Panc1 (cell line): ENCODE measurements around the gene TCHHL1. TPM values are rescaled to one million over a fixed set of nuclear protein-coding genes. Genes with fewer than 3 reads are reported as not detected.

Source experiments
- ATAC-seq: fragments of 200-7000 bp; cut with Tn5 transposase; 2 replicates; pipeline ENCODE4 v1.9.1; 2020; ENCODE audit warnings: mild to moderate bottlenecking, moderate library complexity
- BruUV-seq: library from RNA; stranded (reverse); fragments of 400-500 nt; replicated peaks from 2 replicates; lab custom pipeline; 2021; lab: Mats Ljungman, UMichigan
- CTCF ChIA-PET: fragments of 300-600 bp; sonication (Branson Sonifier 250); formaldehyde crosslinking; loops from one replicate; lab custom pipeline; 2022; ENCODE audit warnings: antibody characterized with exemption; lab: Charles Lee
- POLR2A ChIA-PET: fragments of 300-600 bp; sonication (Branson Sonifier 250); formaldehyde crosslinking; loops from one replicate; lab custom pipeline; 2022; ENCODE audit warnings: antibody characterized with exemption; lab: Charles Lee
- DNase-seq: peaks from one replicate; pipeline ENCODE4 v3.0.0-alpha.2; 2010; ENCODE audit warnings: low read depth, low spot score
- H3K27ac ChIP-seq: 2 replicates; pipeline ENCODE4 v1.5.1; 2011; ENCODE audit warnings: mild to moderate bottlenecking, low read length, inconsistent platforms
- H3K27me3 ChIP-seq: fragments of 200-500 bp; sonication (Bioruptor generic); 2 replicates; pipeline ENCODE4 v1.6.0; 2014; ENCODE audit warnings: low read length, inconsistent platforms; ENCODE audit not compliant: control insufficient read depth, insufficient read depth
- H3K36me3 ChIP-seq: fragments of 200-500 bp; sonication (Bioruptor generic); 2 replicates; pipeline ENCODE4 v1.5.1; 2014; ENCODE audit warnings: inconsistent platforms, mild to moderate bottlenecking, low read length, moderate library complexity; ENCODE audit not compliant: control insufficient read depth, insufficient read depth
- H3K4me1 ChIP-seq: 2 replicates; pipeline ENCODE4 v1.5.1; 2011; ENCODE audit warnings: inconsistent platforms, mild to moderate bottlenecking, low read length, moderate library complexity; ENCODE audit not compliant: control insufficient read depth, insufficient read depth
- H3K4me3 ChIP-seq, 2 experiments: 2 replicates each; pipeline ENCODE4 v1.5.1; 2011 to 2012; ENCODE audit warnings: low read depth in 2 of 2, low read length in 2 of 2, mild to moderate bottlenecking in 2 of 2, inconsistent platforms in 1 of 2, moderate library complexity in 1 of 2
- H3K9me3 ChIP-seq: fragments of 200-500 bp; sonication (Bioruptor generic); 2 replicates; pipeline ENCODE4 v1.5.1; 2014; ENCODE audit warnings: low read depth, mild to moderate bottlenecking, inconsistent platforms, low read length, moderate library complexity; ENCODE audit not compliant: control insufficient read depth, insufficient read depth
- CTCF ChIP-seq: fragments of 450-650 bp; IDR thresholded peaks from 2 replicates; pipeline ENCODE4 v1.5.1; 2017; ENCODE audit warnings: mild to moderate bottlenecking
- POLR2AphosphoS5 ChIP-seq: IDR thresholded peaks from 2 replicates; pipeline ENCODE4 v1.6.1; 2012; ENCODE audit warnings: mild to moderate bottlenecking, low read depth, low read length, moderate library complexity
- REST ChIP-seq, 2 experiments: IDR thresholded peaks; 2 replicates each; pipeline ENCODE4 v1.6.1; 2011 to 2012; ENCODE audit warnings: low read depth in 2 of 2, control low read depth in 1 of 2, low read length in 1 of 2, mild to moderate bottlenecking in 1 of 2, moderate library complexity in 1 of 2; ENCODE audit not compliant: insufficient read depth in 1 of 2
- SIN3A ChIP-seq: IDR thresholded peaks from 2 replicates; pipeline ENCODE4 v1.6.1; 2012; ENCODE audit warnings: low read depth, mild to moderate bottlenecking, low read length, moderate library complexity, borderline replicate concordance; ENCODE audit not compliant: insufficient read depth
- TCF7L2 ChIP-seq: IDR thresholded peaks from 2 replicates; pipeline ENCODE4 v1.6.1; 2011; ENCODE audit warnings: mild to moderate bottlenecking, low read depth, low read length, inconsistent platforms
- in situ Hi-C: cut with HindIII; loops from 2 replicates; pipeline ENCODE4 v1.10.0; 2016; ENCODE audit warnings: low sequenced_read_pairs, low pct_unique_long_range_greater_than_20kb
- intact Hi-C: fragments of 100-400 bp; cut with micrococcal nuclease; formaldehyde crosslinking; loops from one replicate; pipeline ENCODE4 v1.10.0; 2022; ENCODE audit not compliant: unreplicated experiment
- total RNA-seq: library from RNA; stranded (reverse); gene quantifications from one replicate; pipeline ENCODE4 v1.2.1, GENCODE V29; 2021; ENCODE audit not compliant: unreplicated experiment

Gene TCHHL1
- total RNA-seq, 1 experiment from 2014 or later, result not detected

- Histone ChIP-seq H3K27me3 (no peaks in the 10 kb centered on the region), H3K9me3 (no peaks in the 10 kb centered on the region), H3K4me1 (peaks cover 10% of the 10 kb centered on the region), H3K36me3 (peaks cover 7% of the 10 kb centered on the region; the same call in 1 of the 2 replicates), H3K27ac (no peak overlapping the region), H3K4me3 (no peak overlapping the region)
- intact Hi-C loops, result no loop called here
- ChIA-PET POLR2A (no interaction called here), CTCF (no interaction called here)
- BruUV-seq, result no TSS peak
- in situ Hi-C loops, result no loop called here
- ATAC-seq, result no peak
- no peak for TF ChIP-seq TCF7L2
- TF ChIP-seq REST (IDR thresholded peaks at IDR 0.05; ENCODE audit: insufficient read depth in 1 of 2, low read depth in 2 of 2, low read length in 1 of 2), result no peak
- no peak for TF ChIP-seq POLR2AphosphoS5
- TF ChIP-seq CTCF, result no peak
- TF ChIP-seq SIN3A, result no peak
- no peak for DNase-seq
Measured at GRCh38 chr1:152039886-152040285, 49.0 kb downstream of the TCHHL1 start.

GRCh38 chr1:152039461-152039860 lies 49.4 kb downstream of the TCHHL1 start:
- BruUV-seq, result no TSS peak
- in situ Hi-C loops (no loop called here), intact Hi-C loops (no loop called here)
- ATAC-seq (no peak), DNase-seq (no peak)
- Histone ChIP-seq H3K27ac (no peak overlapping the region), H3K27me3 (no peaks in the 10 kb centered on the region), H3K9me3 (no peaks in the 10 kb centered on the region), H3K4me3 (no peak overlapping the region), H3K4me1 (peaks cover 14% of the 10 kb centered on the region), H3K36me3 (peaks cover 7% of the 10 kb centered on the region; the same call in 1 of the 2 replicates)
- POLR2A ChIA-PET, result no interaction called here
- TF ChIP-seq CTCF, result no peak
- CTCF ChIA-PET, result no interaction called here

GRCh38 chr1:152038871-152039270 lies 50.0 kb downstream of the TCHHL1 start:
- in situ Hi-C loops, result no loop called here
- peaks cover 10% of the 10 kb centered on the region for H3K36me3 ChIP-seq
- intact Hi-C loops, result no loop called here
- no peaks in the 10 kb centered on the region for H3K9me3 ChIP-seq
- no peak overlapping the region; the same call in 1 of the 2 replicates for H3K27ac ChIP-seq
- ChIA-PET POLR2A (no interaction called here), CTCF (no interaction called here)
- no peak for ATAC-seq
- BruUV-seq, result no TSS peak
- DNase-seq, result no peak
- TF ChIP-seq TCF7L2, result no peak
- no peak for TF ChIP-seq CTCF
- no peak for TF ChIP-seq REST (IDR thresholded peaks at IDR 0.05; ENCODE audit: insufficient read depth in 1 of 2, low read depth in 2 of 2, low read length in 1 of 2)
- no peak for TF ChIP-seq SIN3A
- TF ChIP-seq POLR2AphosphoS5, result no peak
- no peaks in the 10 kb centered on the region for H3K27me3 ChIP-seq
- no peak overlapping the region for H3K4me3 ChIP-seq
- H3K4me1 ChIP-seq, result peaks cover 20% of the 10 kb centered on the region
